ENCODE data around the gene AK4.
"Not testable (repeated sequence)": the region's sequence is repeated elsewhere in the genome, so short reads cannot be mapped to it uniquely, and the experiment has no call there.

Gene AK4

DNA sequence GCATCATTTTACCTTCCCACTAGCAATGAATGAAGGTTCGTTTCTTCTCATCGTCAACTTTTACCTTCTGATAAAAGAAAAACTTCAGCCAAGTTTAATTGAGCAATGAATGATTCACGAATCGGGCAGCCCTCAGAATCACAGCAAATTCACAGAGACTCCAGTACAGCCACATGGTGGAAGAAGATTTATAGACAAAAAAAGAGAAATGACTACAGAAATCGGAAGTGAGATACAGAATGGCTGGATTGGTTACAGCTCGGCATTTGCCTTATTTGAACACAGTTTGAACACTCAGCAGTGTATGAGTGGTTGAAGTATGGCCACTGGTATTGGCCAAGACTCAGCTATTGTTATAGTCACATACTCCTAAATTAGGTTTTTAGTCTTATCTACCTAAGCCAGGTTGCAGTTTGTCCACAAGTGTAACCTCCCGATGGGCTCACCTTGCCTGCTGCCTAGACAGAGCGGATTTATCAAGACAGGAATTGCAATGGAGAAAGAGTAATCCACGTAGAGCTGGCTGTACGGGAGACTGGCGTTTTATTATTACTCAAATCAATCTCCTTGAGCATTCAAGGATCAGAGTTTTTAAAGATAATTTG is 15.3 kb downstream of the AK4 start:
- H3K9me3 ChIP-seq (ENCODE audit: control insufficient read depth, low read length) = no peaks in the 10 kb centered on the region
- H3K4me3 ChIP-seq (ENCODE audit: insufficient read depth, low read depth, low read length, poor library complexity, severe bottlenecking) = no peak overlapping the region
- no peak for DNase-seq
- H3K4me1 ChIP-seq (ENCODE audit: control insufficient read depth, insufficient read depth, low read length, poor library complexity, severe bottlenecking) = no peaks in the 10 kb centered on the region
- no peak overlapping the region for H3K27ac ChIP-seq (ENCODE audit: insufficient read depth, low read length, poor library complexity, severe bottlenecking)
- H3K27me3 ChIP-seq (replicated peaks; ENCODE audit: control insufficient read depth, insufficient read depth, low read length, poor library complexity, severe bottlenecking) = no peaks in the 10 kb centered on the region
- no peaks in the 10 kb centered on the region for H3K36me3 ChIP-seq (ENCODE audit: control insufficient read depth, insufficient read depth, low read length)

- not testable (repeated sequence) for H3K36me3 ChIP-seq (ENCODE audit: control insufficient read depth, insufficient read depth, low read length); H3K4me3 ChIP-seq (ENCODE audit: insufficient read depth, low read depth, low read length, poor library complexity, severe bottlenecking); H3K27me3 ChIP-seq (replicated peaks; ENCODE audit: control insufficient read depth, insufficient read depth, low read length, poor library complexity, severe bottlenecking); H3K9me3 ChIP-seq (ENCODE audit: control insufficient read depth, low read length); DNase-seq; H3K4me1 ChIP-seq (ENCODE audit: control insufficient read depth, insufficient read depth, low read length, poor library complexity, severe bottlenecking); H3K27ac ChIP-seq (ENCODE audit: insufficient read depth, low read length, poor library complexity, severe bottlenecking)
Measured at GRCh38 chr1:65164101-65164500, 16.1 kb downstream of the AK4 start.

DNA sequence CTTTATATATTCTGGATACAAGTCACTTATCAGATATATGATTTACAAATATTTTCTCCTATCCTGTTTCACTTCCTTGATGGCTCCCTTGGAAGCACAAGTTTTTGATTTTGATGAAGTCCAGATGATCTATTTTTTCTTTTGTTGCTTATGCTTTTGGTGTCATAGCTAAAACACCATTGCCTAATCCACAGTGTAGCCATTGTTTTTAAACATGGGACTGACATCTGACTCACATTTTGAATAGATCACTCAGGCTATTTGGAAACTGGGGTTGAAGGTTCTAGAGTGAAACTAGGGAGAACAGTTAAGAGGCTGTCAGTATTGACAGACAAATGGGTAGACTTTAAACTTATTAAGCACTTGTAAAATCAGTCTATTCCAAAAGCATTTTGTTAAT is 16.6 kb downstream of the AK4 start:
- no peaks in the 10 kb centered on the region for H3K36me3 ChIP-seq (ENCODE audit: control insufficient read depth, insufficient read depth, low read length)
- H3K4me3 ChIP-seq (ENCODE audit: insufficient read depth, low read depth, low read length, poor library complexity, severe bottlenecking) = no peak overlapping the region
- no peak overlapping the region for H3K27ac ChIP-seq (ENCODE audit: insufficient read depth, low read length, poor library complexity, severe bottlenecking)
- H3K27me3 ChIP-seq (replicated peaks; ENCODE audit: control insufficient read depth, insufficient read depth, low read length, poor library complexity, severe bottlenecking) = no peaks in the 10 kb centered on the region
- H3K9me3 ChIP-seq (ENCODE audit: control insufficient read depth, low read length) = no peaks in the 10 kb centered on the region
- no peaks in the 10 kb centered on the region for H3K4me1 ChIP-seq (ENCODE audit: control insufficient read depth, insufficient read depth, low read length, poor library complexity, severe bottlenecking)
- DNase-seq = no peak

DNA sequence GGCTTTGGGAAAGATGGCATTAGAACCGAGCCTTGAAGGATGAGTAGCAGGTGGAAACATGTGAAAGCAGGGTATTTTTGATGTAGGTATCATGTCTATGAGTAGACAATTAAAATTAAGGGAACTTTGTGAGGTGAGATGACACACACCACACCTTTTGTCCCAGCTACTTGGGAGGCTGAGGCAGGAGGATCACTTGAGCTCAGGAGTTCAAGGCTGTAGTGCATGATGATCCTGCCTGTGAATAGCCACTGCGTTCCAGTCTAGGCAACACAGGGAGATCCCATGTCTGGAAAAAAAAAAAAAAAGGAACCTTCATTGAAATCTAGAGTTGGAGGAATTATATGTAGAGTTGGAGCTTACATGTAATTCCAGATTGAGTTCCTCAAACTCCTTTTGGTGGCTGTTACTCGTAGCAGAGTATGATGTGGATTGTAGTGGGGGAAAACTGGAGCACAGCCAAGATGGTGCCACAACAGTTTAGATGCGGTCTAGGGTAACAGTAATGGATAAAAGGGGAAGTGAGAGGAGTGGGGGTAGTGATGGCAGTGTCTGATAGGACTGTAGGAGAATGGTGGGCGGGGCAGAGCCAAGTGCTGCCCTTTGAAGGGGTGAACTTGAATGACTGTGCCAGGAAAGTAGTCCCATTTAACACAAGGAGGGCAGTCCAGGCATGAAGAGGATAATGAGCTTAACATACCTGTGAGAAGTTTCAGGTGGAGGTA is 17.4 kb downstream of the AK4 start:
- no peak overlapping the region for H3K27ac ChIP-seq (ENCODE audit: insufficient read depth, low read length, poor library complexity, severe bottlenecking)
- no peaks in the 10 kb centered on the region for H3K27me3 ChIP-seq (replicated peaks; ENCODE audit: control insufficient read depth, insufficient read depth, low read length, poor library complexity, severe bottlenecking)
- H3K9me3 ChIP-seq (ENCODE audit: control insufficient read depth, low read length) = no peaks in the 10 kb centered on the region
- H3K36me3 ChIP-seq (ENCODE audit: control insufficient read depth, insufficient read depth, low read length) = no peaks in the 10 kb centered on the region
- no peak overlapping the region for H3K4me3 ChIP-seq (ENCODE audit: insufficient read depth, low read depth, low read length, poor library complexity, severe bottlenecking)
- DNase-seq = no peak
- H3K4me1 ChIP-seq (ENCODE audit: control insufficient read depth, insufficient read depth, low read length, poor library complexity, severe bottlenecking) = no peaks in the 10 kb centered on the region

GRCh38 chr1:65166572-65167305 is 18.7 kb downstream of the AK4 start:
- Histone ChIP-seq H3K27me3 (replicated peaks; ENCODE audit: control insufficient read depth, insufficient read depth, low read length, poor library complexity, severe bottlenecking) (no peaks in the 10 kb centered on the region), H3K36me3 (ENCODE audit: control insufficient read depth, insufficient read depth, low read length) (no peaks in the 10 kb centered on the region), H3K4me3 (ENCODE audit: insufficient read depth, low read depth, low read length, poor library complexity, severe bottlenecking) (no peak overlapping the region), H3K4me1 (ENCODE audit: control insufficient read depth, insufficient read depth, low read length, poor library complexity, severe bottlenecking) (no peaks in the 10 kb centered on the region), H3K9me3 (ENCODE audit: control insufficient read depth, low read length) (no peaks in the 10 kb centered on the region), H3K27ac (ENCODE audit: insufficient read depth, low read length, poor library complexity, severe bottlenecking) (no peak overlapping the region)
- DNase-seq = no peak

DNA sequence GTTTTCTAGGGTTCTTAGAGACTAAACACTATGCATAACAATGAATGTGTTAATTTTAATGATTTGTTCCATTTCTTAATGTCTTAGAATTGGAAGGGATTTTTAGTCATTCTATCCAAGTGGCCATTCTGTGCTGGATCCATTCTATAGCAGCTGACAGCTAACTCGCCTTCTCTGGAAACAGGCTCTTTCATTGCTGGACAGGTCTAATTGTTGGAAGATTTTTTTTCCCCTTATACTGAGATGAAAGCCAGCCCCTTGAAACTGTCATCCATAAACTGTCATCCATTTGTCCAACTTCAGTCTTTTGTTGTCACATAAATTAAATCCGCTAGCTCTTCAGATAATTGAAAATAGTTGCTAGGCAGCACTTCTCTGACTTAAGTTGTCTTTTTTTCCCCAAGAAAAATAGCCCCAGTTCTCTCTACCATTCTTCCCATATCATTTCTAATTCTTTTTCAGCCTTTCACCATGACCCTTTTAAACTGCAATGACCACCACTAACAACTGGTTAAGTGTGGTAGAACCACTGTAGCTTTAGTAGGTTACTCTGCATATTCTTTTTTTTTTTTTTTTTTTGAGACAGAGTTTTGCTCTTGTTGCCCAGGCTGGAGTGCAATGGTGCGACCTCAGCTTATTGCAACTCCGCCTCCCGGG is 19.7 kb downstream of the AK4 start:
- no peak overlapping the region for H3K4me3 ChIP-seq (ENCODE audit: insufficient read depth, low read depth, low read length, poor library complexity, severe bottlenecking)
- no peaks in the 10 kb centered on the region for H3K9me3 ChIP-seq (ENCODE audit: control insufficient read depth, low read length)
- H3K4me1 ChIP-seq (ENCODE audit: control insufficient read depth, insufficient read depth, low read length, poor library complexity, severe bottlenecking) = no peaks in the 10 kb centered on the region
- H3K36me3 ChIP-seq (ENCODE audit: control insufficient read depth, insufficient read depth, low read length) = no peaks in the 10 kb centered on the region
- no peak overlapping the region for H3K27ac ChIP-seq (ENCODE audit: insufficient read depth, low read length, poor library complexity, severe bottlenecking)
- DNase-seq = no peak
- H3K27me3 ChIP-seq (replicated peaks; ENCODE audit: control insufficient read depth, insufficient read depth, low read length, poor library complexity, severe bottlenecking) = no peaks in the 10 kb centered on the region

DNA sequence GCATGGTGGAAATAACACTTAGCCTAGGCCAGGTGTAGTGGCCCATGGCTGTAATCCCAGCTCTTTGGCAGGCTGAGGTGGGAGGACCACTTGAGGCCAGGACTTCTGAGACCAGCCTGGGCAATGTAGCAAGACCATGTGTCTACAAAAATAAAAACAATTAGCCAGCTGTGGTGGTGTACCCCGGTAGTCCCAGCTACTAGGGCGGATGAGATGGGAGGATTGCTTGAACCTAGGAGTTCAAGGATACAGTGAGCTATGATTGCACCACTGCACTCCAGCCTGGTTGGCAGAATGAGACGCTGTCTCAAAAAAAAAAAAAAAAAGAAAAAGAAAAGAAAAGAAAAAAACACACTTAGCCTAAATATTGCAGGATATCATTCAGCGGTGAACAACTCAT is 20.9 kb downstream of the AK4 start:
- no peaks in the 10 kb centered on the region for H3K27me3 ChIP-seq (replicated peaks; ENCODE audit: control insufficient read depth, insufficient read depth, low read length, poor library complexity, severe bottlenecking)
- no peak overlapping the region for H3K4me3 ChIP-seq (ENCODE audit: insufficient read depth, low read depth, low read length, poor library complexity, severe bottlenecking)
- H3K4me1 ChIP-seq (ENCODE audit: control insufficient read depth, insufficient read depth, low read length, poor library complexity, severe bottlenecking) = no peaks in the 10 kb centered on the region
- H3K27ac ChIP-seq (ENCODE audit: insufficient read depth, low read length, poor library complexity, severe bottlenecking) = no peak overlapping the region
- no peaks in the 10 kb centered on the region for H3K36me3 ChIP-seq (ENCODE audit: control insufficient read depth, insufficient read depth, low read length)
- H3K9me3 ChIP-seq (ENCODE audit: control insufficient read depth, low read length) = no peaks in the 10 kb centered on the region
- no peak for DNase-seq

GRCh38 chr1:65170511-65171142 is 22.6 kb downstream of the AK4 start:
- Histone ChIP-seq H3K4me1 (ENCODE audit: control insufficient read depth, insufficient read depth, low read length, poor library complexity, severe bottlenecking) (no peaks in the 10 kb centered on the region), H3K36me3 (ENCODE audit: control insufficient read depth, insufficient read depth, low read length) (no peaks in the 10 kb centered on the region), H3K27me3 (replicated peaks; ENCODE audit: control insufficient read depth, insufficient read depth, low read length, poor library complexity, severe bottlenecking) (no peaks in the 10 kb centered on the region), H3K4me3 (ENCODE audit: insufficient read depth, low read depth, low read length, poor library complexity, severe bottlenecking) (no peak overlapping the region), H3K27ac (ENCODE audit: insufficient read depth, low read length, poor library complexity, severe bottlenecking) (no peak overlapping the region), H3K9me3 (ENCODE audit: control insufficient read depth, low read length) (no peaks in the 10 kb centered on the region)
- no peak for DNase-seq

DNA sequence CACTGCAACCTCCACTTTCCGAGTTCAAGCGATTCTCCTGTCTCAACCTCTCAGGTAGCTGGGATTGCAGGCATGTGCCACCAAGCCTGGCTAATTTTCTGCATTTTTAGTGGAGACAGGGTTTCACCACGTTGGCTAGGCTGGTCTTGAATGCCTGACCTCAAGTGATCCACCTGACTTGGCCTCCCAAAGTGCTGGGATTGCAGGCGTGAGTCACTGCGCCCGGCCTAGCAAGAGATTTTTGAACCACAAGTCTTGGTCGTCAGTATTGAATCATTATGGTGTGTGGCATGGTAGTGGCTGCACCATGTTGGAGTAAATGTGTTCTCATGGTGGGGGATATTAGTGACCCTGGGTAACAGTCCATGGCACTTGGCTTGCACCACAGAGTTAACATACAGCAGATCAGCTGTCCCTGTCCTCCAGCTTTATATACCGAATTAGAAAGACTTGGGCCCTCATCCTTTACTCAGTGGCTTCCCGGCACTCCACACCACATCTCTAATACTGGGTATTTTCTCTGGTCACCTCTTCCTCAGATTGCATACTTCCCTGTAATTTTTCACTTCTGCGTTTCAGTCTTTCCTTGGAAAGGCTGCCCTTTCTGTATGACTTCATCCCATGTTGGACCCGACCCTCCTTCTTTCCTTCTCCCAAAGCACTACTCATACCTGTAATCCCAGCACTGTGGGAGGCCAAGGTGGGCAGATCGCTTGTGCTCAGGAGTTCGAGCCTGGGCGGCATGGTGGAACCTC is 25.1 kb downstream of the AK4 start:
- Histone ChIP-seq H3K9me3 (ENCODE audit: control insufficient read depth, low read length) (no peaks in the 10 kb centered on the region), H3K27ac (ENCODE audit: insufficient read depth, low read length, poor library complexity, severe bottlenecking) (no peak overlapping the region), H3K4me3 (ENCODE audit: insufficient read depth, low read depth, low read length, poor library complexity, severe bottlenecking) (no peak overlapping the region), H3K4me1 (ENCODE audit: control insufficient read depth, insufficient read depth, low read length, poor library complexity, severe bottlenecking) (no peaks in the 10 kb centered on the region), H3K36me3 (ENCODE audit: control insufficient read depth, insufficient read depth, low read length) (no peaks in the 10 kb centered on the region), H3K27me3 (replicated peaks; ENCODE audit: control insufficient read depth, insufficient read depth, low read length, poor library complexity, severe bottlenecking) (no peaks in the 10 kb centered on the region)
- DNase-seq = no peak
